NCI-H2227 (cell line): Measurements from ENCODE around the gene API5.

Experiments used
- DNase-seq: peaks from one replicate; lab custom pipeline; 2025; ENCODE audit not compliant: unreplicated experiment; lab: John Stamatoyannopoulos, UW

The API5 gene

DNA sequence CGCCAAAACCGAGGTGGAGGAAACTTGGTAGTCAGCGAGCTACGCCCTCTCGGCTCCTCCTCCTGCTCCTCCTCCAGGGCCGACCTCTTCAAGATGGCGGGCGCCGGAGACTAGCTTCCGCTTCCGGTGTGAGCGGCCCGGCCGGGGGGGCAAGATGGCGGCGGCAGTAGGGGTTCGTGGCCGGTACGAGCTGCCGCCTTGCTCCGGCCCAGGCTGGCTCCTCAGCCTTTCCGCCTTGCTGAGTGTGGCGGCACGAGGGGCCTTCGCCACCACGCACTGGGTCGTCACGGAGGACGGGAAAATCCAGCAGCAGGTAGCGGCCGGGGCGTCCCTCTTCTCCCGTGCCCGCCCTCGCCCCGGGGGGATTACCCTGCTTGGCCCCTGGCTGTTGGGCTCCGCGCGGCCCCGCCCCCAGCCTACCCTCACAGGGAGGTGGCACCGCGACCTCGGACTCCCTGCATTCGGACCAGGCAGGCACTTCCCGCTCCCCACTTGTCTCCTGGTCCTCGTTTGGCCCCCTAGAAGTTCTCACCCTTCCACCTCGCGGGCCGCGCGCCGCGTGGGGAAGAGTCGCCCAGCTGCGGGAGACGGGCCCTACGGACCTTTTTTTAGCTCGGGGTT lies 47.1 kb downstream of the API5 start, which contains the start of gene TTC17:
TTC17 (plus strand) TSS at position 120 of the 621 bp plus-strand sequence; CDS start at position 155, 35 bp downstream.
- DNase-seq = peak; percentile 95

DNA sequence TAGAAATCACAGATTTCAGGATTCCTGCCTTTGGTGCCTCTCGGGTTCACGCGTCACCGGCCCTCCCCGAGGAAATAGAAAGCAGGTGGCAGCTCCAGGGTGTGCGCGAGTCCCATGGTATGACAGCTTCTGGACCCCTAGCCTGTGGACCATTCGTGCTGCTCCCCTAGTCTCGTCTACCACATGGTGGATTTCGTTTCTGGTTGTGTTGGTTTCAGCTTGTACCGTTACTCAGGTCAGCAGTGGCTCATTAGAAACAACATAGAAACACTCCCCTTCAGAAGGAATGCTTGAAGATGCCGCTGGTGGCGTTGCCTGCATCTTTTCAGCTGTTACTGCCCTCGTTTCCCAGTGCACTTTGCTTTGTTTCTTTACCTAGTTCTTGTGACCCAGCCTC lies 47.6 kb downstream of the API5 start:
- peak; percentile 53 for DNase-seq

DNA sequence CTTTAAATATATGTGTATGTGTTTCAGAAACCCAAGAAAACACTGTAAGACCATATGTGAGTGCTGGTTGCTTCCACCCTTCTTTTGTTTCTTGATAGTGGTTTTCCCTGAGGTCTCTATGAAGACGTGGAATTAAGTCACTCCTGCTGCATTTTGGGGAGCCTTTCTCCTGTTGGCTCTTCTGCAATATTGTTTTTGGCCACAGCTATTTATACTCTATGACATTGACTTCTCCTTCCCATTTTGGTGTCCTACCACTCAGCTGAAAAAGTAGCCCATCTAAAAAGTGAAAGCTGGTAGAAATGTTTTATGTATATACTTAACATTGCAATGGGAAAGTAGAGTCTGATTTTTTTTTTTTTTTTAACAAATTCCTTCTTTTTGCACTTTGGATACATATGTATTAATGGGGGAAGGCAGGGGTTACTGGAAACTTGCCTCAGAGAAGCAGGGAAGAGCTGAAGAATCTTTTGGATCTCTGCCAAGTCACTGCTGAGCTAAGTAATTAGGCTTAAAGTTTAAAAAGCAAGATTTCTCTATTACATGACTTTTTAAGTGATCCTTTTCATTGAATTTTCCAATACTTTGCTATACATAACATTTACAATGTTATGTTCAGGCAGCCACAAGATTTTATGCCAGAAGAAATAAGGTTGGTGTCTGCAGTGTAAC lies 48.7 kb downstream of the API5 start:
- peak; percentile 9 for DNase-seq

DNA sequence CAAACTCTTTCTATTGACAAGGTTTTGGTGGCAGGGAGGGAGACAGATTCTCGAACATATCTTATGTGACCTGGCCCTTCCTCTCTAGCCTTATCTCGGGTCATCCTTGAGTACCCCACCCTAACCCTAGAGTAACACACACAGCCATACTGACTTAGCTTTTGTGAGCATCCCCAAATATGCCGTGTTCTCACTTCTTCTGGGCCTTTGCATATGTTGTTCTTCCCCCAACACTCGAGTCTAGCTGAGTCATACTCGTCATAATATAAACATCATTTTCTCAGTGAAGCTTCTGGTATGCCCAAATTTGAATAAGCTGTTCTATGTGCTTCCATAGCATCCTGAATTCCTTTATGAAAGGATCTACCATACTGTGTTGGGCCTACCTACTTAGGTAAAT lies 54.9 kb downstream of the API5 start:
- DNase-seq = no peak

DNA sequence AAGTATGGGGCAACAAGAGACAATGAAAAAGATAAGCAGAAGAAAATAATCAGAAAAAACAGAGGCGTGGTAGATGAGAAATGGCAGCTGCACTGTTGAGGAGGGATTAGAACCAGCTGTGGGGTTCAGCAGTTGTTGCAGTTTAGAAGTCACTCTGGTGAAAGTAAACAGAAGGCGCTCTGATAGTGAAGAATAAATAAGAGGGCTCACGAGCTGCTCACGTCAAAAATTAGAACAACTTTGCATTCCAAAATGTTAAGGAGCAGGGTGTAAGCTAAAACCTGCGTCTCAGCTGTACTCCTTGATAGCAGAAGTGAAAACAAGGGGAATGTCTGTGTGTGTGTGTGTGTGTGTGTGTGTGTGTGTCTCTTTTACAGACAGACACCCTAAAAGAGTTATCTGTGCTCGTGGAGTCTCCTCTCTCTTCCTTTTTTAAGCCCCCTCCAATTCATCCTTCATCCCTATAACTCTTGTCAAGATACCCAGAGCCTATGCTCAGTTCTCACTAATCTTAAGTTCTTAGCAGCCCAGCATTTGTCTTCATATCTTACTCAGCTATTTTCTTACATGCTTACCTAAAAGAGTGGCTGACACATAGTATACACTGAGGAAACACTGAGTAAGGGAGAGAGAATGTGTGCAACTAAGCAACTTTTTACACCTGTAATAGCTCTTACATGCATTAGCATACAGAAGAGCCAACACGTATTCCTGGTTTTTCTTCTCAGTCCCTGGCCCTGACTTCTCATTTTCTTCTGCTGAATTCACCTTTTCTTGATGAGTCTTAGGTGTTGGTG lies 55.8 kb downstream of the API5 start:
- no peak for DNase-seq

DNA sequence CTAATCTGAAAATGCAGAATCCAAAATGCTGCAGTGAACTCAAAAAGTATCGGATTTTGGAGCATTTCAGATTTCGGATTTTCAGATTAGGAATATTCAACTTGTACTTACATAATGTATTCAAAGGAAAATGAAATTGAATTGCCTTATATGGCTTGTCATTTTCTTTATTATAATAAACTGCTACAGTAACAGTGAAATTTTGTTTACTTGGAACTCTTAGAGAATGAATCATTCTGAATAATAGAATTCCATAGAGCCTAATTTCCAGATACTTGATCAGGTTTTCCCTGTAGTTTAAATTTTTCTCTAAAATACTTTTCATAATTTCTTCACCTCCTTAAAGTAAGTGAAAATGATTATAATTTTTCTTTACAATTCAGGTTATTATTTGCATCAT lies 64.3 kb downstream of the API5 start:
- no peak for DNase-seq

DNA sequence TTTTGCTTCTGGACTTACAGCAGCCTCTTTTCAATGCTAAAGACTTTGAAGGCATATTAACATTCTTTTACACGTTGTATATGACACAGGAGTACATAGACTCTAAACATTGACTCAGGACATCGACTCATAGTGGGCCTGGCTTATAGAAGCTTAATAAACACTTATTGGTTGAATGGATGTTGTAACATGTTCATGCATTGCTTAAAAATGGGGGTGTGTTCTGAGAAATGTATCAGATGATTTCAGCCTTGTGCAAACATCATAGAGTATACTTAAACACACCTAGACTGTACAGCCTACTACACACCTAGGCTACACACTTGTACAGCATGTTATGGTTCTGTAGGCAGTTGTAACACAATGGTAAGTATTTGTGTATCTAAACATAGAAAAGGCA lies 64.8 kb downstream of the API5 start:
- no peak for DNase-seq

DNA sequence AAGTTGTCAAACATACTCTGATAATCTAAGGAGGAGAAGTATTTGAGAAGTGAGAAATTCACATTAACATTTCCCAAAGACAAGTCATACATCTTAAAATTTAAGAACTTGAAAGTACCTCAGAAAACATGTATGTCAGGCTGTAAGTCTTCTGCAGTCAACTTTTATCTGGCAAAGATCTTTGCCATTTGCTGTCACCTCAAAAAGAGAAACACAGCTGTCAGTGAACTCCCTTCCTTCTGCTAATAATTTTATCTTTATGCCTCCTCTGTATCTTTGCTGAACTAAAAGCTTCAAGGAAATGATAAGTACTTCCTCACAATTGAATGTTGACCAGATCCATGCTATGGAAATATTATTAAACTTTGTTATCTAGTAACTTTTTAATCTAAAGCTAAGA lies 65.6 kb downstream of the API5 start:
- no peak for DNase-seq

DNA sequence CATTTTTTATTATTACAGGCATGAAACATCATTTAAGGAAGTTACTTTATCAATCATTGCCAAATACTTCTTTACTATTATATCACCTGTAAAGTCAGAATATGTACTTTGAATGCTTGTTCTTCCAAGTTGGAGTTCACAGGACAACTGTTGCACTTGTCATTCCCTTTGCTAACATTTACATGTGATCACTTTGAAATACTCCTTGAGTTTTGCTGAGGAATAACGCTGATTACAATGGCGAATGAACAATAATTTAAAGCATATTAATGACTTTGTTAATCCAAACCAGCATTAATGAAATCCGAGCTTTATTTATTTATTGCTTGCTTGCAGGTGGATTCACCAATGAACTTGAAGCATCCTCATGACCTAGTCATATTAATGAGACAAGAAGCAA lies 67.1 kb downstream of the API5 start:
- DNase-seq = no peak

DNA sequence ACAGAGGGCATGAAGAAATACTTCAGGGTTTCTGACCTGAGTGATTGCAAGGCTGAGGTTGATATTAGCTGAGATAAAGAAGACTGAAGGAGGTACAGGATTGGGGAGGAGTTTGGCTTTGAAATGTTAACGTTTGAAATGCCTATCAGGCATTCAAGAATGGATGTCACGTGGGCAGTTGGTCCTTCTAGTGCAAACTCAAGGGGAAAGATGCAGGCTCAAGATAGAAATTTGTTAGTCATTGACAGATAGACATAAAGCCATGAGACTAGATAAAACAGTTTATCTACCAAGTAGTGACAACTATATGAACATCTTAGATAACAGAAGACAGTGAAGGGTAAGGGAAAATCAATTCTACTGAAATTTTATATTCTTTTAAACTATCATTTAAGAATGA lies 70.0 kb downstream of the API5 start:
- DNase-seq = no peak

DNA sequence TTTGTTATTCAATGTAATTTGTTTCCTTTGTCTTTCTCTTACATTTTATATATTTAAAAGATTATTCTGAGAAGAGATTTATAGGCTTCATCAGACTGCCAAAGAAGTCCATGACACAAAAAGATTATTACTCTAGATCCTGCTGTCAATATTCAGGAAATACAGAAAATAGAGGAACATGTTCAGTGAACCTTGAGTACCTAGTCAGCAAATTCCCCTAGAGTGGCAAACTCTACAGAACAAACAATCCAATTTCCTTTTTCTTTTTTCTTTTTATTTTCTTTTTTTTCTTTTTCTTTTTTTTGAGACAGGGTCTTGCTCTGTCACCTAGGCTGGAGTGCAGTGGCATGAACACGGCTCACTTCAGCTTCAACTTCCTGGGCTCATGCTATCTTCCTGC lies 70.8 kb downstream of the API5 start:
- no peak for DNase-seq

DNA sequence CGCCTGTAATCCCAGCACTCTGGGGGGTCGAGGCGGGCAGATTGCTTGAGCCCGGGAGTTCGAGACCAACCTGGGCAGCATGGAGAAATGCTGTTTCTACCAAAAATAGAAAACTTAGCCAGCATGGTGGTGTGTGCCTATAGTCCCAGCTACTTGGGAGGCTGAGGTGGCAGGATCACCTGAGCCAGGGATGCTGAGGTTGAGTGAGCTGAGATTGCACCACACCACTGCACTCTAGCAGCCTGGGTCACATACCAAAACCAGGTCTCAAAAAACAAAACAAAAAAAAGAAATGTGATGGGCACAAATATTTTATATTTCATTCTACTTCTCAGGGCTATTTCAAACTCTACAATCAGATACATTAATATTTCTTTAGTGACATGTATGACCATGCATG lies 72.6 kb downstream of the API5 start:
- no peak for DNase-seq

DNA sequence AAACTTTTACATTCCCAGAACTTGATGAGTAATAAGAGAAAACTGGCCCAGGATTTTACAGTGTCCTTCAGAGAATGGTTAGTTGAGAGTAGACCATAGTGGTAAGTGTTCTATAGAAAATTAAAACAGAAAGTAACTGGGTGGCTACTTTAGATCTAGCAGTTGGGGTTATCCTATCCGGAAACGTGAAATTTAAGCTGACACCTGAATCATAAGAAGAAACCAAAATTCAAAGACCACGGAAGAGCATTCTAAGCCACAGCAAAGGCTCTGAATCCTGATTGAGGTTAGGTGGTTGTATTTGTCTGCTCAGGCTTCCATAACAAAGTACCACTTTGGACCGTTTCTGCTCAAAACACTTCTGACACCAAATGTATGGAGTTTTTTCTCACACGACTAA lies 80.9 kb downstream of the API5 start:
- DNase-seq = no peak

DNA sequence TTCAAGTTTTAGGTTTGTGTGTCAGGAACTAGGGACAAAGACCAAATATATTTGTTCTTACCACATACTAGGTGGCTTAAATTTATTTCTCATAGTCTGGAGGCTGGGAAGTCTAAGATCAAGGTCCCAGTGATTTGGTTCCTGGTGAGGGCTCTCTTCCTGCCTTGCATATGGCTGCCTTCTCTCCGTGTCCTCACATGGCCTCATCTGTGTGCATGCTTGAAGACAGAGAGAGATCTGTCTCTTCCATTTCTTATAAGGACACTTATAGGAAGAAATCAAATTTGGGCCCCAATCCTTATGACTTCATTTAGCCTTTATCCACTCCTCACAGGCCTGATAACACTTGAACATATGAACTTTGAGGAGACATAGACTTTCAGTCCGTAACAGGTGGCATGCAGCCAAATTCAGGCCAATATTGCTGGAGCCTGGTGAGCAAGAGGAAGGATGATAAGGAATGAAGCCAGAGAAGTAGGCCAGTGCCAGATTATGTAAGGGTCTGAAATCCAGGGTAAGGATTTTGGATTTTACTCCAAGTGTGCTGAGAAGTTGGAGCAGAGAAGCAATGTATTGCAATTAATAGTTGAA lies 82.1 kb downstream of the API5 start:
- no peak for DNase-seq
